Measurements from ENCODE around the gene TNRC18.

GRCh38 chr7:5286933-5287332, 136.7 kb downstream of the TNRC18 start:
- TF ChIP-seq EZH2 (IDR thresholded peaks at IDR 0.05; ENCODE audit: insufficient read depth, poor library complexity, severe bottlenecking) (no peak), EZH2phosphoT487 (IDR thresholded peaks at IDR 0.05; ENCODE audit: insufficient read depth, low read depth) (no peak)

Measured in GM23248 (cell line).